GM20431 (cell line): ENCODE results near the gene COL28A1.

Source experiments
- in situ Hi-C: fragments of 300-500 bp; cut with MseI, MboI; formaldehyde crosslinking; loops from one replicate; pipeline ENCODE4 v1.15.0; 2020; ENCODE audit warnings: low sequenced_read_pairs; ENCODE audit not compliant: unreplicated experiment

COL28A1 gene

DNA sequence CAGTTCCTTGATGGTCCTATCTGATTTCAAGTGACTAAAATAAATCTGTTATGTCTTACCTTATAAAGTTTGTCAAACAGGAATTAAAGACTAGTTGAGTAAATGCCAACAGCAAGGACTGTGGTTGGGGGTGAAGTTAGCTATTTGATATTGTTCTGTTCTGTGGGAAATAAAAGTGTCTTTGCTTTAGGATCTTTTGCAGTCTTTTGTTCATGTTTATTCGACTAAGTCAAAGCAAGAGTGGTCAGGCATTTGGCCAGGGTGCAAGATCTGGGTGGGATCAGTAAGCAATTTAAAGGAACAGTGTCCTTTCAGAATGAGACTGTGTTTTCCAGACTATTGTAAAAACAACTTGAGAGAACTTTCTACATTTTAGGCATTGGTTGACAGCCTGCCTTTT, at the start of gene COL28A1:
Gene COL28A1 (minus strand): TSS at position 183 of the 400 bp plus-strand sequence. CDS start 2,998 bp downstream, outside the sequence.
- in situ Hi-C loops, result loop anchor here (10.0 to 25.0 kb wide), 2 partner anchors 441 to 573 kb away; no protein-coding TSS in a partner anchor

GRCh38 chr7:7584653-7585052, 49.0 kb upstream of the COL28A1 start:
- in situ Hi-C loops, result no loop called here

GRCh38 chr7:7583731-7584130, 48.1 kb upstream of the COL28A1 start:
- in situ Hi-C loops, result no loop called here

DNA sequence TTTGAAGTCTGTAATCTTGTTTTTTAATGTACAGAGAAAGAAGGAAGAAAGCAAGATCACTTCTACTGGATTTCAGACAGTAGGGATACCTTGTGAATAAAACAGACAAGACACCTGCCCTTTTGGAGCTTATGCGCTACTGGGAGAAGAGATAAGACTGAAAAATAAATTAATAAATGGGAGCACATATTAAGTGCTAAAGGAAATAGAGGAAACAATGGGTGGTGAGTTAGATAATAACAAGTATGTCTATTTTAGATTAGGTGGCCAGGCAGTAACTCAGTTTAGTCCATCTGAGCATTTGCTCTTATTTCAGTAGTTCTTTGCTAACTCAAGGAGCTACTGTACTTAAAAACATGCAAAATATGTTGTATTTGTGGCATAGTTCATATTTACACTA, 46.9 kb upstream of the COL28A1 start:
- in situ Hi-C loops, result no loop called here

- in situ Hi-C loops, result no loop called here
These were observed 46.0 kb upstream of the COL28A1 start for GRCh38 chr7:7581531-7582179.

DNA sequence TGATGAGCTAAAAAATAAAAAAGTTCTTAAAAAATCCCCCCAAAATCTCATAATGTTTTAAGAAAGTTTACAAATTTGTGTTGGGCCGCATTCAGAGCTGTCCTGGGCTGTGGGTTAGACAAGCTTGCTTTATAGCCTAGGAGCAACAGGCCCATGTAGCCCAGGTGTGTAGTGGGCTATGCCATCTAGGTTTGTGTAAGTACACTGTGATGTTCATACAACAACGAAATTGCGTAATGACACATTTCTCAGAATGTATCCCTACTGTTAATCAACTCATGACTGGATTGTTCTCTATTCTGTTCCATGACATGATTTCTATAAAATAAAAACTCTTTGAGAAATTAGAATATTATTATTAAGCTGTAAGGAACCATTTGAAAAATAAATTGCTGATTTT, 44.0 kb upstream of the COL28A1 start:
- in situ Hi-C loops, result no loop called here

DNA sequence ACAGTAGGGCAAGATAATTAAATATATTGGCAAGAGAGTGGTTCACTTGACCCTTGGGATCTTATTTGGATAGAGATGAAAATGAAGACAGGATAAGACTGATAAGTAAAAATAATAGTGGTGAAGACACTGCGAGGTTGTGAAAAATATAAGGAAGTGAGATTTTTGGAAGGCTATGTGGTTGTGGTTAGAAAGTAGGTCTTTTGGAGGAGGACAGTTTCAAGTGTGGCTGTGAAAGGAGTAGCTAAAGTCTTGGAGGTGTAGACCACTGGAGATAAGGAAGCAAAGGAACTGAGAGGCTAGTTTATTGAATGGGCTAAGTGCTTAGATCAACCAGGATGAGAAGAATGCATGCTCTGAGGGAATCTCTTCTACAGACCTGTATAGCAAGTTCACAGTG, 42.2 kb upstream of the COL28A1 start:
- in situ Hi-C loops, result no loop called here

- in situ Hi-C loops, result no loop called here
These were observed 40.7 kb upstream of the COL28A1 start for GRCh38 chr7:7576344-7576743.

DNA sequence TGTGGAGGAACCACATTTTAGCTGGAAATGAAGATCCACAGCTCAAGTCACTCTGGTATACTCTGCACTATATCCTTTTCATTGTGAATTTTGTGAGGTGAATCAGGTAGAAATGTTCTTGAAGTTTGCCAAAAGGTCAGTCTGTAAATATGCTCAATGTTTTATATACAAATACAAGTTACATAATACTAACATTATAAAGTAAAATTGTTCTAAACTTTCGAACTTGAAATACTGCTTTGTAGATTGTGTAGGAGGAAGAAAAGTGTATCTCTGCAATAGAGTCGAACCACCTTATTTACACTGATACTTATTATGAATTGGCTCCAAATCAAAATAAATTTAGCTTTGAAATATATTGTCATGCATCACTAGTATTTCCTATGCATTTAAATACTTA, 38.0 kb upstream of the COL28A1 start:
- in situ Hi-C loops, result no loop called here

GRCh38 chr7:7570584-7570983, 34.9 kb upstream of the COL28A1 start:
- in situ Hi-C loops, result no loop called here

DNA sequence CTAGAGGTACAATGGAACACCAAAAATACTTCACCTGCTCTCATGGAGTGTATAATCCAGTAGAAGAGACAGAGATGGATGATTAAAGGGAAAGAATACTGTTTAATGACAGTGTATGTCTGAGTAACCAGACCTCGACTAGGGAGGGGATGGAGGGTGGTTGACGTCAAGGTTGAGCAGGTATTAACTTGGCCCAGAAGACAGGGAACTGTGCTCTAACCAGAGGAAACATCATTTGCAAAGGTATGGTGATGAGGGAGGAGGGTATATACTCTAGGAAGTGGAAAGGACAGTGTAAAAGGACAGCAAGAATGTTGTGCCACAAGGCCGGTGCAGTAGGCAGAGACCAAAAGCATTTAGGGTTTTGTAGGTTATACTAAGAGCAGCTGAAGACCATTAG, 33.9 kb upstream of the COL28A1 start:
- in situ Hi-C loops, result no loop called here

GRCh38 chr7:7569081-7569527, 33.4 kb upstream of the COL28A1 start:
- in situ Hi-C loops, result no loop called here

DNA sequence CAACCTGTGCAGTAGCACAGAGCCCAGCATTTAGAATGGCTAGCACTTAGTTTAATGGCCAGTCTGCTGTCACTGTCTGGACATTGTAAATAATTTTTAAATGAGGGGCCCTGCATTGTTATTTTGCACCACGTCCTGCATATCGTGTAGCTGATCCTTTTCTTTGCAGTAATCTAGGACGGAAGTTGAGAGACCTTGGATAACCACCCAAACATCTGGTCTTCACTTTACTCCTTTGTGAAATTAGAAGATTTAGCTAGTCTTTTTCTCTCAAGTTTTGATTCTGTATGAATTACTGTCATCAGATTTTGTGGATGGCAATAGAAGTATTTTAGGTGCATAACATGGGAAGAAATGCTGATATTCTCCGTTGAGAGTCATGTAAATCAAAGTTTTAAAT, 32.9 kb upstream of the COL28A1 start:
- in situ Hi-C loops, result no loop called here

DNA sequence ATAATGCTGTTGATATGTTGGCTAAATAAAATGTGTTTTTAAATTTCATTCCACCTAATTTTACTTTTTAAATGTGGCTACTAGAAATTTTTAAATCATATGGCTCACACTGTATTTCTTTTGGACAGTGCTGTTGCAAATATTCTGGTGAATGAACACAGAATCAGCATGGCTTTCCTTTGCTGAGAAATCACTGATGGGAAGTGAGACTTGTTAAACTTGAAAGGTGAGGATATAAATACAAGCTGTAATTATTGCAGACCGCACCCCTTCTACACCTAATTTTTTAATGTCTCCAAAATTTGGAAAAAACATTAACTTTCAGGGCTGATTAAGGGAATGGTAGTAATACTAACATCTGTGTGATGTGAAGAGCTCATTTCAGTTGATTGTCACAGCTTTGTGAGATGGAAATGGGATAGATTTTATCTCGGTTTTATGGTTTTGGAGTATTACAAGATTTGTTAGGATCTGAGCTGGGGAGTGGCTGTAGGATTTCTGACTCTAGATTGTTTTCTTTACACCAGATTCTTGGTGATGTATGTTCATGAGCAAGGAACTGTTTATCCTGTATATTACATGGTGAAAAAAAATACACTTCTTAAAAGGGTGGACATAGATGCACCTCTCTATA, 32.3 kb upstream of the COL28A1 start:
- in situ Hi-C loops, result no loop called here

DNA sequence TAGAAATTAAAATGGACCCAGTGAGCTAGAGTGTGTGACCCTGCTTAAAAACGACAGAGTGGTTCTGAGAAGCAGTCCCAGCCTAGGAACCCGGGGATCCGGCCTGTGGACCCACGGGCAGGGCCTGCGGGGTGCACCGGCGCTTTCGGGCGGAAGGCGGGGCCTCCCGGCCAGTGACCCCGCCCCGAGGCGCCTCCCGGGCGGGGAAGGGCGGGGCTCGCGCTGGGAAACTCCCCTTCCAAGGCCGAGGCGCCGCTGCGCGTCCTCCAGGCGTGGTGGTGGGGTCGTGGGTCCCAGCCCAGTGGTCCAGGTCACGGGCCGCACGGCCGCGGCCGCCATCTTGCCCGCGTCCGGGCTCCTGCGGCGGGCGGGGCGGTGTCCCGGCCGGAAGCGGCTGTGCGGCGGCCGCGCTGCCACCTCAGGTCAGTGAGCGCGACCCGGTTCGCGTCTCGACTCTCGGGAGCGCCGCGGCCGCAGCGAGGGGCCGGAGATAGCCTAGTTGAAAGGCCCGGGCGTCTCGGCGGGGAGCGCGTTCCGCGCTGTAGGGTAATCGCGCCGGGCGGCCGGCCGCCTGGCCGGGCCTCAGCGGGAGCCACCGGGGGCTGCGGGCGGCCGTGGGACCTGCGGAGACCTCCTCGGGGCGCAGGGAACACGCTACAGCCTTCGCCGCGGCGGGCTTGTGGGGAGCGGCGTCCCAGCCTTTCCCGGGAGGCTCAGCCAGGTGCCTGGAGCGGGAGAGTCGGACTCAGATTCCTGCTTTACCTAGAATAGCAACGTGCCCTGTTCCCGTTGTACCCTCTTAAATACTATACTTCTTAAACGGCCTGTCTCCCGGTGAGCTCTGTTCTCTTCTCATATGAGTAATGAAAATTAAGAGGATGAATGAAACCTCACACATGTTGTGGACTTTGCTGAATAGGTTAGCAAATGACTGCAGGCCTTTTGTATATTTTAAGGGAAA, 31.3 kb upstream of the COL28A1 start, which contains the start of gene MIOS:
Gene MIOS (plus strand): TSS at position 234 of the 961 bp plus-strand sequence. CDS start 5,592 bp downstream, outside the sequence.
- in situ Hi-C loops, result no loop called here

DNA sequence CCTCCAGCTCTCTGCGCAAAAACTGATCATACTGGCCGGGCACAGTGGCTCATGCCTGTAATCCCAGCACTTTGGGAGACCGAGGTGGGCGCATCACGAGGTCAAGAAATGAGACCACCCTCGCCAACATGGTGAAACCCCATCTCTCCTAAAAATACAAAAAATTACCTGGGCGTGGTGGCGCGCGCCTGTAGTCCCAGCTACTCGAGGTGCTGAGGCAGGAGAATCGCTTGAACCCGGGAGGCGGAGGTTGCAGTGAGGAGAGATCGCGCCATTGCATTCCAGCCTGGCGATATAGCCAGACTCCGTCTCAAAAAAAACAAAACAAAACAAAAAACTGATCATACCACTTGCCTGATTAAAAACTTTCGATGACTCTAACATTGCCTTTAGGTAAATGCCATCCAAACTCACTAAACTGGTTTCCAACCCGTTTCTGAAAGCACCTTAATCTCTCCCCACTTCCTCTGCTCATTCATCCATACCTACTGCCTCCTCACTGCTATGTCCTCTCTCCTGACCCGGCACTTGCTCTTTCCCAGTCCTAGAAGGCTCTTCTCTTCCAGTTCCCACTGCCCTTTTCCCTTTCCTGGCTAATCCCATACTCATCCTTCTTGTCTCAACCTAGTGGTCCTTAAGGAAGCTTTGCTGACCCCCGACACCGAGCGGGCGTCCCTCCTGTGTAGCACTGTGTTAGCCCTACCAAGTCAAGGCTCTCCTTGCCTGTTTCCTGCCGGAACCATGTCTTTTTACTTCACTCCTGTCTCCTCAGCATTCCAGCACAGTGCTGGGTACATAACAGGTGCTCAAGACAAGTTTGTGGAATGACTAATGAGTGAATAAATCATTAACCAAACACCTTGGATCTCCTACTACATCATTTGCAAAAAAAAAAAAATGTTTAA, 30.3 kb upstream of the COL28A1 start:
- in situ Hi-C loops, result no loop called here

DNA sequence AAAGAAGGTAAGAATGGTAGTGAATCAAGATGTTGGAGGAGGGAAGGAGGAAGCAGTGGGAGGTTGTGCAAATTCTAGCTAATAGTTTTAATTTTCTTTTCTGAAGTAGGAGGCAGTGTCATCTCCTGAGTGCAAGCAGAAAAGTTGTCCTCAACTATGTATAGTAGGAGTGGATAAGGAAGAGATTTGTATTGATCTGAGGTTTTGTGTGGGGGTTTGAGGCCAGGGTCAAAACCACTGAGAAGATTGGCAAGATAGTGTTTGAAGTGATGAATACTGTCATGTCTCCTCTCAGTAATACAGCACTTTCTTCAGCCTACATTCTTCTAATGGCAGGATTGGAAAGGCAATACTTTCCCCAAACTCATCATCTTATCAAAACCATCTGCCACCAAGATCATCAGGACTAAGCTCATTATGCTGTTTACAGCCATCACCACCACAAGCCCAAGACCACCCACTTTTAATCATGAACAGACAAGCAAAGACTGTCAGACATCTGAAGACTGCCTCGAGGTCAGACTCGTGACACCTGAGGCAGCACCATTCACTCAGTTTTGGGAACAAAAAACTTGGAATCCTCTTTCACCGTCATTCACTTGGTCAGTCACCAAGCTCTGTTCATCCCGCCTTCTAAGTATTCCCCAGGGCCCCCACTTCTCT, 29.5 kb upstream of the COL28A1 start:
- in situ Hi-C loops, result no loop called here

GRCh38 chr7:7564323-7564780, 28.7 kb upstream of the COL28A1 start:
- in situ Hi-C loops, result no loop called here

GRCh38 chr7:7563813-7564212, 28.1 kb upstream of the COL28A1 start:
- in situ Hi-C loops, result no loop called here
